Adrenal gland (tissue), 5 donors: ENCODE results near the gene SPRED2.

Experiments
- POLR2A ChIP-seq, 2 donors: fragments of 450-650 bp; IDR thresholded peaks; one replicate each; pipeline ENCODE4 v1.6.1; 2017; ENCODE audit warnings: antibody characterized with exemption in 2 of 2, mild to moderate bottlenecking in 2 of 2, moderate library complexity in 1 of 2
- TF ChIP-seq, protein P1 (sequence below), 6 experiments: fragments of 450-650 bp in 4 of 6; fragments of 200-600 bp in 2 of 6; sonication (generic) in 1 of 6; IDR thresholded peaks; 1 replicate in 5 of 6; 2 replicates in 1 of 6; pipeline versions ENCODE4 v1.5.1 to v1.8.0; 2016 to 2021; ENCODE audit warnings: antibody characterized with exemption in 6 of 6, mild to moderate bottlenecking in 2 of 6, moderate library complexity in 1 of 6
- donor health status: DM: no; HTN: no; CAD: no.

- TF ChIP-seq, protein P1, sequence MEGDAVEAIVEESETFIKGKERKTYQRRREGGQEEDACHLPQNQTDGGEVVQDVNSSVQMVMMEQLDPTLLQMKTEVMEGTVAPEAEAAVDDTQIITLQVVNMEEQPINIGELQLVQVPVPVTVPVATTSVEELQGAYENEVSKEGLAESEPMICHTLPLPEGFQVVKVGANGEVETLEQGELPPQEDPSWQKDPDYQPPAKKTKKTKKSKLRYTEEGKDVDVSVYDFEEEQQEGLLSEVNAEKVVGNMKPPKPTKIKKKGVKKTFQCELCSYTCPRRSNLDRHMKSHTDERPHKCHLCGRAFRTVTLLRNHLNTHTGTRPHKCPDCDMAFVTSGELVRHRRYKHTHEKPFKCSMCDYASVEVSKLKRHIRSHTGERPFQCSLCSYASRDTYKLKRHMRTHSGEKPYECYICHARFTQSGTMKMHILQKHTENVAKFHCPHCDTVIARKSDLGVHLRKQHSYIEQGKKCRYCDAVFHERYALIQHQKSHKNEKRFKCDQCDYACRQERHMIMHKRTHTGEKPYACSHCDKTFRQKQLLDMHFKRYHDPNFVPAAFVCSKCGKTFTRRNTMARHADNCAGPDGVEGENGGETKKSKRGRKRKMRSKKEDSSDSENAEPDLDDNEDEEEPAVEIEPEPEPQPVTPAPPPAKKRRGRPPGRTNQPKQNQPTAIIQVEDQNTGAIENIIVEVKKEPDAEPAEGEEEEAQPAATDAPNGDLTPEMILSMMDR (IDR thresholded peaks at IDR 0.05), result no peak
- no peak for TF ChIP-seq POLR2A (IDR thresholded peaks at IDR 0.05)
Observed at GRCh38 chr2:65378290-65378689, 54.1 kb downstream of the SPRED2 start.
